ENCODE measurements around the gene RGS9.

RGS9 gene

DNA sequence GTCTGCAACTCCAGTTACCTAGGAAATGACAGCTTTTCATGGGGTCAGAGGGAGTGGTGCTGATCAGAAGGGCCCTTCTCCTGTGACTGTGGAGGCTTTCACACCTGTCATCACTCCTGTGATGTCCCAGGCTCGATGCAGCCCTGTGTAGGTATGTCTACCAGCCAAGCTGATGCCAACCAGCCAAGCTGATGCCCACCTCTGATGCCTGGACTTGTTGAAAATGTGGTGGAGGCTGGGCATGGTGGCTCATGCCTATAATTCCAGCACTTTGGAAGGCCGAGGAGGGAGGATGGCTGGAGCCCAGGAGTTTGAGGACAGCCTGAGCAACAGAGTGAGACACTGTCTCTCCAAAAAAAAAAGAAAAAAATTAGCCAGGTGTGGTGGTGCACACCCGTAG, 33.7 kb upstream of the RGS9 start:
- DNase-seq (ENCODE audit: low read depth): no peak
- TF ChIP-seq, protein P1, sequence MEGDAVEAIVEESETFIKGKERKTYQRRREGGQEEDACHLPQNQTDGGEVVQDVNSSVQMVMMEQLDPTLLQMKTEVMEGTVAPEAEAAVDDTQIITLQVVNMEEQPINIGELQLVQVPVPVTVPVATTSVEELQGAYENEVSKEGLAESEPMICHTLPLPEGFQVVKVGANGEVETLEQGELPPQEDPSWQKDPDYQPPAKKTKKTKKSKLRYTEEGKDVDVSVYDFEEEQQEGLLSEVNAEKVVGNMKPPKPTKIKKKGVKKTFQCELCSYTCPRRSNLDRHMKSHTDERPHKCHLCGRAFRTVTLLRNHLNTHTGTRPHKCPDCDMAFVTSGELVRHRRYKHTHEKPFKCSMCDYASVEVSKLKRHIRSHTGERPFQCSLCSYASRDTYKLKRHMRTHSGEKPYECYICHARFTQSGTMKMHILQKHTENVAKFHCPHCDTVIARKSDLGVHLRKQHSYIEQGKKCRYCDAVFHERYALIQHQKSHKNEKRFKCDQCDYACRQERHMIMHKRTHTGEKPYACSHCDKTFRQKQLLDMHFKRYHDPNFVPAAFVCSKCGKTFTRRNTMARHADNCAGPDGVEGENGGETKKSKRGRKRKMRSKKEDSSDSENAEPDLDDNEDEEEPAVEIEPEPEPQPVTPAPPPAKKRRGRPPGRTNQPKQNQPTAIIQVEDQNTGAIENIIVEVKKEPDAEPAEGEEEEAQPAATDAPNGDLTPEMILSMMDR (IDR thresholded peaks at IDR 0.05; ENCODE audit: low read depth, low read length, missing control alignments): no peak
- H3K4me3 ChIP-seq (ENCODE audit: low read depth, low read length): no peak overlapping the region

DNA sequence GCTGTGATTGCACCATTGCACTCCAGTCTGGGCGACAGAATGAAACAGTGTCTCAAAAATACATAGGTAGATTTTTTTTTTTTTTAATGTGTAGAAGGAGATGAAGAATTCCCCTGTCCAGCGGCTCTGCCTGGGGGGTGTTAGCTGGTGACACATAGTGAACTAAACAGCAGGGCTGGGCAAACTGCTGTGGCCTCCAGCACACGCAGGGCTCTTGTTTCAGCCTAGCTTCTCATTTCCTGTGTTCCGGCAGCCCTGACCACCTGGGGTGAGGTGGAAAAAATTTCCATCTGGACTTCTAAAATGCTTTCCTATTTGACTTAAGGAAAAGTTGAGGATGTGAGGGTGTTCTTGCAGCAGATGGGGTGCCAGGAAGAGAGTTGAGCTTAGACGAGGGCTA, 33.3 kb upstream of the RGS9 start:
- TF ChIP-seq, protein P1 (IDR thresholded peaks at IDR 0.05; ENCODE audit: low read depth, low read length, missing control alignments): no peak
- H3K4me3 ChIP-seq (ENCODE audit: low read depth, low read length): no peak overlapping the region
- DNase-seq (ENCODE audit: low read depth): no peak

DNA sequence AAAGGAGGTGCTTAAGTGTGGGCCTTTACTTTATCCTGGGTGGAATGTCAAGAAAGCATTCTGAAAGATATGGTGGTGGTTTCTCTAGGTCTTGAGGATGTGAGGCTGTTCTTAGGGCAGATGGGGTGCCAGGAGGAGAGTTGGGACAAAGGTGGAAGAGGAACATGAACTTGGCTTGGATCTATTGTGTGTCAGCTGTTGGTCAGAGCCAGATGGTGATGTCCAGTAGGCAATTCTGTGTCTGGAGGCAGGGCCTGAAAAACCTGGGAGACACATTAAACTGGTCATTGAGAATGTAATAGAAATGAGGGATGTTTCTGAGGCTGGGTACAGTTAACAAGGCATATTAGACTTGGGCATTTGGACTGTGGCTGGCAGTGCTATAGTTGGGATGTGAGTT, 32.6 kb upstream of the RGS9 start:
- DNase-seq (ENCODE audit: low read depth): no peak
- TF ChIP-seq, protein P1 (IDR thresholded peaks at IDR 0.05; ENCODE audit: low read depth, low read length, missing control alignments): no peak
- H3K4me3 ChIP-seq (ENCODE audit: low read depth, low read length): no peak overlapping the region

DNA sequence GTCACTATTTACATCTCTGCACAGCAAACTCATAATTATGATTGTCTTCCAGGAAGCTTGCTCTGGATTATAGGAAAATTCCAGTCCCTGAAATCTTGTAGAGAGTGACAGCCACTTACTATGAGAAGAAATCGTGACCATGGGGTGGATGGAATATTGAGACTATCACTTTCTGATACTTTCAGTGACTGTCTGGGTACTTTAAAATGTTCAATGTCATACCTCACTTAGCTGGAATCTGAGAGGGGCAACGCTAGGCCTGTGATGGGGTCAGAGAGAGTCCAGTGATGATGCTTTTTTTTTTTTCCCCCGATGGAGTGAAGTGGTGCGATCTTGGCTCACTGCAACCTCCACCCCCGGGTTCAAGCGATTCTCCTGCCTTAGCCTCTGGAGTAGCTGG, 32.2 kb upstream of the RGS9 start:
- no peak for DNase-seq (ENCODE audit: low read depth)
- TF ChIP-seq, protein P1 (IDR thresholded peaks at IDR 0.05; ENCODE audit: low read depth, low read length, missing control alignments): no peak
- H3K4me3 ChIP-seq (ENCODE audit: low read depth, low read length): no peak overlapping the region

DNA sequence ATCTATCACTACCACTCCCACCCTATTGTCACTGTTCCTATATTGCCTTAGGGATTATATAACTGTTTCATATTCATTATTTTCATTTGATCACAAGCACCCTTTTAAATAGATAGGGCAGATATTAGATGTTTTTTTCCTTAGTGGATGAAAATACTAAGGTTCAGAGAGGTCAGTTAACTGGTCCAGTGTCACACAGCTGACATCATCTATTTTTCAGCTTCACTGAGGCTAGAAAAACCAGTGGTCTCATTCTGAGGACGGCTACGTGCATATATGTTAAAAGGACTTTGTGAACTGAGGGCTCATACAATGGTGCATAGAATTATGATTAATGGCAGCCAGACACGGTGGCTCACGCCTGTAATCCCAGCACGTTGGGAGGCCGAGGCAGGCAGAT, 29.0 kb upstream of the RGS9 start:
- TF ChIP-seq, protein P1 (IDR thresholded peaks at IDR 0.05; ENCODE audit: low read depth, low read length, missing control alignments): no peak
- no peak overlapping the region for H3K4me3 ChIP-seq (ENCODE audit: low read depth, low read length)
- no peak for DNase-seq (ENCODE audit: low read depth)

DNA sequence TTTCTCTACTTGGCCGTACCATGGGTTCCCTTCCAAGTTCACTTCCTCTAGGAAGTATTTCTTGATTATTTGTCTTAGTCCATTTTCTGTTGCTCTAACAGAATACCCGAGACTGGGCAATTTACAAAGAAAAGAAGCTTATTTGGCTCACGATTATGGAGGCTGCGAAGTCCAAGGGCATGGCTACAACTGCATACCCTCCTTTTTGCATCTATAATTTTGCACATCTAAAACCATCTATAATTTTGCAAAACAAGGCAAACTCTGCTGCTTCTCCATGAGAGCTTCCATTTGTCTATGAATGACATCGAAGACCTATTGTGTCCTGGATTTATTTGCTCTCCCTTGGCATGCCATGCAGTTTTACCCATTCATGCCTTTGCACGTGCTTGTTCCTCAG, 27.6 kb upstream of the RGS9 start:
- TF ChIP-seq, protein P1 (IDR thresholded peaks at IDR 0.05; ENCODE audit: low read depth, low read length, missing control alignments): no peak
- H3K4me3 ChIP-seq (ENCODE audit: low read depth, low read length): no peak overlapping the region
- no peak for DNase-seq (ENCODE audit: low read depth)

DNA sequence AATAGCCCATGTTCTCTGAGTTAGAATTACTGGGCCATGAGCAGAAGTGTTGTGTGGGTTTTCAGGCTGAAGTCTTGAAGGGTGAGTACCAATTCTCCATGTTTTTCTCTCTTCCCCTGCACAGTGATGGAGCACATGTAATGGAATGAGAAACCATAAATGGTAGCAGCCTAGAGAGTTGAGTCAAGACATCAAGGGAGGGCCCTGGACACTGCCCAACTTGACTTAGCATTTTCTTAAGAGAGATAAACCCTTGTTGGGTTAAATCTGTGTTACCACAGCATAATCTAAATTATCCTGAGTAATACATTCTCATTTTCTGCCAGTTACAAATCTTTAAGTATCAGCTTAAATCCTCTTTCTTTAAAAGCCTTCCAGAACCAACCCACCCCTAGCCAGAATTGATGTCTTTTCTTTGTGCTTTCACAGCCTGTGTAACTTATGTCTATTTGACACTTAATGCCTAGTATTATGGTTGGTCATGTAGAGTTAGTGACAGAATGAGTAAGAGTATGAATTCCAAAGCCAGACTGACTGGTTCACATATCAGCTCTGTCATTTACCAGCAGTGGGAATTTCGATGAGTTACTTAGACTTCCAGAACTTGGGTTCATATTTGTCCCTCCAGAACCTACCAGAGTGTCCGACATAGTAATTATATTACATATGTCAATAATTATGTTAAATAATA, 27.0 kb upstream of the RGS9 start:
- TF ChIP-seq, protein P1 (IDR thresholded peaks at IDR 0.05; ENCODE audit: low read depth, low read length, missing control alignments): no peak
- no peak for DNase-seq (ENCODE audit: low read depth)

More for the DNA sequence above, 27.0 kb upstream of the RGS9 start:
- no peak overlapping the region for H3K4me3 ChIP-seq (ENCODE audit: low read depth, low read length)

All from GM12864 (cell line).